Progenitor cell of endocrine pancreas (in vitro differentiated cells): ENCODE results near the gene ST14. TPM values are rescaled to one million over a fixed set of nuclear protein-coding genes. Genes with fewer than 3 reads are reported as not detected.
A peak's percentile ranks its signal among the peaks of the same experiment; 100 is the strongest.

ENCODE experiments used
- DNase-seq: peaks from one replicate; pipeline ENCODE4 v3.0.0; 2021; ENCODE audit warnings: low spot score; ENCODE audit not compliant: unreplicated experiment
- H3K27ac Mint-ChIP-seq: 2 replicates; pipeline ENCODE4 v1.8.0; 2021; ENCODE audit warnings: mild to moderate bottlenecking, moderate library complexity, mixed read lengths
- H3K27me3 Mint-ChIP-seq: 2 replicates; pipeline ENCODE4 v1.8.0; 2021; ENCODE audit warnings: mixed read lengths
- H3K36me3 Mint-ChIP-seq: 2 replicates; pipeline ENCODE4 v1.8.0; 2022; ENCODE audit warnings: mixed read lengths; ENCODE audit not compliant: insufficient read depth
- H3K4me1 Mint-ChIP-seq: 2 replicates; pipeline ENCODE4 v1.8.0; 2021; ENCODE audit warnings: low read depth, mixed read lengths
- H3K4me3 Mint-ChIP-seq: 2 replicates; pipeline ENCODE4 v1.8.0; 2021; ENCODE audit warnings: low read depth, mild to moderate bottlenecking, moderate library complexity, mixed read lengths
- H3K9me3 Mint-ChIP-seq: 2 replicates; pipeline ENCODE4 v1.8.0; 2021; ENCODE audit warnings: low read depth, mixed read lengths
- total RNA-seq: library from RNA; stranded (reverse); gene quantifications from 2 replicates; pipeline ENCODE4 v1.2.1, GENCODE V29; 2021
- TF ChIP-seq, protein P1 (sequence below): fragments of 200-600 bp; sonication (generic); IDR thresholded peaks from one replicate; pipeline ENCODE4 v1.5.0; 2021; ENCODE audit warnings: antibody characterized with exemption, mild to moderate bottlenecking; ENCODE audit not compliant: unreplicated experiment

The ST14 gene
- total RNA-seq, 1 donor from 2014 or later, result 94.9 TPM

DNA sequence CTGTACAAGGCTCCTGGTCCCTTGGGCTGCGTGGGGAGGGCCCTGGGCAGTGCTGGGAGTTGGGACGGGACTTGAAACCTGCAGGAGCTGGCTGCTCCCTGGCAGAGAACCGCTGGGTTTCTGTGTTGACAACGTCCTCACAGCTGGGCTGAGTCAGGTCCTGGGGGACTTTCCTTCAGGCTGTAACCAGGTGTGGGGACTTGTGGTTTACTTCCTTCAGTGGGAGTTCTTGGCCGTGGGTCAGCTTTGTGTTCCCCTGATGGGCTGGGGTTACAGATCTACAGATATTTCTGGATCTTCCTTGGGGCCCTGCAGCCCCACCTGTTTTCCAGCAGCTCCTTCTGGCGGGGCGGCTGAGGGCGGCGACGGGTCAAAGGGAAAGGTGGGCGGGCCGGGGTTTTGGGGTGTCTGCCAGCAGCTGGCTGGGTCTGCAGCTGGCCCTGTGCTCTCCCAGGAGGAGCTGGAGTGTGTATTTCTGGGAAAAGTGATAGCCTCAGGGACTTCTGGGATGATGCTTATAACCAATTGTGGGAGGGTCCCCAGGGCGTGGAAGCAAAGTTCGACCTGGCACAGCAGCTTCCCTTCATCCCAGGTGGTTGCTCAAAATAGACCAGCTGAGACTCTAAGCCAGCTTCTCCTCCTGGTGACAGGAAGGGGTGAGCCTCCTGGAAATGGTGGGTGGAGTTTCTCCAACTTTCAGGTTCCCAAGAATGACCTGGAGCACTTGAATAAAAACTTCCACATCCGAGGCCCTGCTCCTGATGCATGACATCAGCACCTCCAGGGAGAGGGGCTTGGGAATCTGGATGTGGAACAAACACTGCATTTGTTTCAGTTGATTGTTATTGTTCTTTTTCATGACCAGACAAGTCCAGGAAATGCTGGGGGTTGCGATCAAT is 19.1 kb downstream of the ST14 start:
- Mint-ChIP-seq H3K4me1 (peaks cover 29% of the 10 kb centered on the region), H3K27ac (no peak overlapping the region), H3K36me3 (peaks cover 9% of the 10 kb centered on the region), H3K9me3 (no peaks in the 10 kb centered on the region), H3K4me3 (no peak overlapping the region), H3K27me3 (no peaks in the 10 kb centered on the region)
- TF ChIP-seq, protein P1, sequence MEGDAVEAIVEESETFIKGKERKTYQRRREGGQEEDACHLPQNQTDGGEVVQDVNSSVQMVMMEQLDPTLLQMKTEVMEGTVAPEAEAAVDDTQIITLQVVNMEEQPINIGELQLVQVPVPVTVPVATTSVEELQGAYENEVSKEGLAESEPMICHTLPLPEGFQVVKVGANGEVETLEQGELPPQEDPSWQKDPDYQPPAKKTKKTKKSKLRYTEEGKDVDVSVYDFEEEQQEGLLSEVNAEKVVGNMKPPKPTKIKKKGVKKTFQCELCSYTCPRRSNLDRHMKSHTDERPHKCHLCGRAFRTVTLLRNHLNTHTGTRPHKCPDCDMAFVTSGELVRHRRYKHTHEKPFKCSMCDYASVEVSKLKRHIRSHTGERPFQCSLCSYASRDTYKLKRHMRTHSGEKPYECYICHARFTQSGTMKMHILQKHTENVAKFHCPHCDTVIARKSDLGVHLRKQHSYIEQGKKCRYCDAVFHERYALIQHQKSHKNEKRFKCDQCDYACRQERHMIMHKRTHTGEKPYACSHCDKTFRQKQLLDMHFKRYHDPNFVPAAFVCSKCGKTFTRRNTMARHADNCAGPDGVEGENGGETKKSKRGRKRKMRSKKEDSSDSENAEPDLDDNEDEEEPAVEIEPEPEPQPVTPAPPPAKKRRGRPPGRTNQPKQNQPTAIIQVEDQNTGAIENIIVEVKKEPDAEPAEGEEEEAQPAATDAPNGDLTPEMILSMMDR, result no peak
- DNase-seq, result no peak

DNA sequence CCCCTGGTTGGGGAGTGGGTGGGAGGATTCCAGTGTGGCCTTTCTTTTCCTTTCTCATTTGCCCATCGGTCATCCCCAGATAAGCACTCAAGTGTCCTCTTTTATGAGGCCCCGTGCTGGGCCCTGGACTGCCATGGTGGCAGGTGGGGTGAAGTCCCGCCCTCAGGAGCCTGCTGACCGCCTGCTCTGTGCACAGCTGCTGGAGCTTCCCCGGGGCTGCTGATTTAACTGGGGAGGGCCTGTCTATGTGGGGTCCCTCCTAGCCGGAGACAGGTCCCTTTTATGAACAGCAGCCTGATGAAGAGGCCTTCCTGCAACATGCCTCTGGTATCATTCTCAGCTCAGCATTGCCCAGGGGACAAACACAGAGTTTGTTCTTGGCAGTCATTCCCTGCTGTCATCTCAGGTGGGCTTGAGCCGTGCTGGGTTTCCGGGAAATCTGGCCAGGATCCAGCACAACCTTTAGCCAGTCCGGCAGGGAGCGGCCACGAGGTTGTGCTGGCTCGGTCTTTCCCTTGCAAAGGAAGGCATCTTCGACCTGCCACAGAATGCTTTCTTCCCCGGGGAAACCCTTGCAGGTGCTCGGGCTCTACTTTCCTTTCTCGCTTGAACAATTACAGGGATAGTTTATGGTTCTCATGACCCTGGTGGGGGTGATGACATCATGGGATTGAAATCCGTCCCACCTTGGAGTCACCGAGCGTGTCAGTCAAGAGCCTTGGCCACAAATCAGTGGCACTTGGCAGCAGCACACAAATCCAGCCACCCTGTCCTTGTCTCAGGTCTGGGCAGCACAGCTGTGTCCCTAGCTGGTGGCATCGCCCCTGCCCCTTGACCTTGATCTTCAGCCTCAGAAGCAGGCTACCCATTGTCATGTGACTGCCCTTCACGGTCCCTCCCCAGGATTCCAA is 20.1 kb downstream of the ST14 start:
- TF ChIP-seq, protein P1, result no peak
- Mint-ChIP-seq H3K4me3 (no peak overlapping the region), H3K4me1 (peaks cover 29% of the 10 kb centered on the region), H3K27me3 (no peaks in the 10 kb centered on the region), H3K27ac (peak overlapping the region; percentile 14), H3K36me3 (peaks cover 11% of the 10 kb centered on the region), H3K9me3 (no peaks in the 10 kb centered on the region)
- DNase-seq, result no peak

DNA sequence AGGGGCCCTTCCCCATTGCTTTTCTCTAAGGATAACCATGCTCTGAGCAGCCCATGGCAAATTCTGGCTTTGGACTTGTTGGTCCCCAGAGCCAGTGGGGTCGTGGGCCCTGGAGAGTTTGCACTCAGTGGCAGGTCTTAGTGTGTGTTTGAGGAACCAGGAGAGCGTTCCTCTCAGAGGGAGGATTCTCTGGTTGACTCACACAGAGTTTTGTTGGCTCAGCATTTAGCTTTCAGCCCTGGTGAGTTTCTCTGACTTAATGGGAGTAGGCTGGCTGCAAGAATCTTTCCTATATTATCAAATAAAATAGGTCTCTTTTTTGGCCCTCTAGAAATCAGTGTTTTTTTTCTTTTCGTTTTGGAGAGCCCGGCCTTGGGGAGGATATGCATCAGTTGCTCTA is 20.9 kb downstream of the ST14 start:
- Mint-ChIP-seq H3K36me3 (peaks cover 7% of the 10 kb centered on the region), H3K9me3 (no peaks in the 10 kb centered on the region), H3K4me1 (peaks cover 29% of the 10 kb centered on the region), H3K4me3 (no peak overlapping the region), H3K27me3 (no peaks in the 10 kb centered on the region), H3K27ac (no peak overlapping the region)
- DNase-seq, result no peak
- TF ChIP-seq, protein P1, result no peak

DNA sequence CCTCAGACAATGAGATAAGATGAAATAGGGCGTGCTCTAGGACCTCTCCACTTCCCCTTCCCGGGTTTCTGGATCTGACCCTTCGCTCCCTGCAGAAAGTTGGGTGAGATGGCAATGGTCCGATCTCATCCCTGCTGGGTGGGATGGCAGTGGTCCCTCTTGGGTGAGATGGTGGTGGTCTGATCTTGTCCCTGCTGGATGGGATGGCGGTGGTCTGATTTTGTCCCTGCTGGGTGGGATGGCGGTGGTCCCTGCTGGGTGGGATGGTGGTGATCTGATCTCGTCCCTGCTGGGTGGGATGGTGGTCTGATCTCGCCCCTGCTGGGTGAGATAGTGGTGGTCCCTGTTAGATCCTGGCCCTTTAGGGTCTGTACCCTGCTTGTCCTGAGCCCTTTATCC is 21.3 kb downstream of the ST14 start:
- Mint-ChIP-seq H3K27me3 (no peaks in the 10 kb centered on the region), H3K9me3 (no peaks in the 10 kb centered on the region), H3K36me3 (peaks cover 7% of the 10 kb centered on the region), H3K27ac (peak overlapping the region; percentile 95), H3K4me1 (peaks cover 29% of the 10 kb centered on the region), H3K4me3 (no peak overlapping the region)
- DNase-seq, result no peak
- TF ChIP-seq, protein P1, result no peak
